GM19397 (cell line): Measurements from ENCODE around the gene MEGF9.
A peak's percentile ranks its signal among the peaks of the same experiment; 100 is the strongest.
"Not testable (repeated sequence)": the region's sequence is repeated elsewhere in the genome, so short reads cannot be mapped to it uniquely, and the experiment has no call there.

Experiments
- ATAC-seq: cut with Tn5 transposase; IDR thresholded peaks from one replicate; pipeline ENCODE4 v1.9.1; 2021; ENCODE audit warnings: mild to moderate bottlenecking, moderate library complexity; ENCODE audit not compliant: unreplicated experiment

The MEGF9 gene

GRCh38 chr9:120583958-120584369 is 130.3 kb downstream of the MEGF9 start:
- no peak for ATAC-seq

- peak; percentile 96 for ATAC-seq
These were observed 134.0 kb downstream of the MEGF9 start, which contains the start of gene CDK5RAP2 for GRCh38 chr9:120580051-120580896. TSS of gene CDK5RAP2 (minus strand) at chr9:120580167. CDS start at chr9:120579978, 189 bp downstream.

GRCh38 chr9:120579139-120580050 is 134.9 kb downstream of the MEGF9 start:
- peak; percentile 45 for ATAC-seq

GRCh38 chr9:120574473-120574872 is 139.8 kb downstream of the MEGF9 start:
- ATAC-seq: no peak

- ATAC-seq: no peak
These were observed 141.8 kb downstream of the MEGF9 start for GRCh38 chr9:120572472-120572871.

GRCh38 chr9:120571443-120572257 is 142.6 kb downstream of the MEGF9 start:
- no peak for ATAC-seq

GRCh38 chr9:120570296-120570695 is 144.0 kb downstream of the MEGF9 start:
- ATAC-seq: no peak

- ATAC-seq: no peak
These were observed 144.7 kb downstream of the MEGF9 start for GRCh38 chr9:120569556-120569955.

- no peak for ATAC-seq
These were observed 145.5 kb downstream of the MEGF9 start for GRCh38 chr9:120568816-120569215.

GRCh38 chr9:120567874-120568273 is 146.4 kb downstream of the MEGF9 start:
- no peak for ATAC-seq

GRCh38 chr9:120567081-120567480 is 147.2 kb downstream of the MEGF9 start:
- ATAC-seq: no peak

- no peak for ATAC-seq
These were observed 149.7 kb downstream of the MEGF9 start for GRCh38 chr9:120564589-120564988.

GRCh38 chr9:120562861-120563443 is 151.3 kb downstream of the MEGF9 start:
- no peak for ATAC-seq

- ATAC-seq: no peak
These were observed 152.6 kb downstream of the MEGF9 start for GRCh38 chr9:120561709-120562108.

- no peak for ATAC-seq
These were observed 154.7 kb downstream of the MEGF9 start for GRCh38 chr9:120559546-120559945.

GRCh38 chr9:120558454-120558853 is 155.8 kb downstream of the MEGF9 start:
- ATAC-seq: no peak

GRCh38 chr9:120557205-120557604 is 157.1 kb downstream of the MEGF9 start:
- ATAC-seq: no peak

- ATAC-seq: no peak
These were observed 157.5 kb downstream of the MEGF9 start for GRCh38 chr9:120556775-120557174.

- ATAC-seq: no peak
These were observed 158.4 kb downstream of the MEGF9 start for GRCh38 chr9:120555839-120556238.

- ATAC-seq: not testable (repeated sequence)
These were observed 162.0 kb downstream of the MEGF9 start for GRCh38 chr9:120552210-120552704.
